ENCODE measurements around the gene MACROD1.

MACROD1 gene

DNA sequence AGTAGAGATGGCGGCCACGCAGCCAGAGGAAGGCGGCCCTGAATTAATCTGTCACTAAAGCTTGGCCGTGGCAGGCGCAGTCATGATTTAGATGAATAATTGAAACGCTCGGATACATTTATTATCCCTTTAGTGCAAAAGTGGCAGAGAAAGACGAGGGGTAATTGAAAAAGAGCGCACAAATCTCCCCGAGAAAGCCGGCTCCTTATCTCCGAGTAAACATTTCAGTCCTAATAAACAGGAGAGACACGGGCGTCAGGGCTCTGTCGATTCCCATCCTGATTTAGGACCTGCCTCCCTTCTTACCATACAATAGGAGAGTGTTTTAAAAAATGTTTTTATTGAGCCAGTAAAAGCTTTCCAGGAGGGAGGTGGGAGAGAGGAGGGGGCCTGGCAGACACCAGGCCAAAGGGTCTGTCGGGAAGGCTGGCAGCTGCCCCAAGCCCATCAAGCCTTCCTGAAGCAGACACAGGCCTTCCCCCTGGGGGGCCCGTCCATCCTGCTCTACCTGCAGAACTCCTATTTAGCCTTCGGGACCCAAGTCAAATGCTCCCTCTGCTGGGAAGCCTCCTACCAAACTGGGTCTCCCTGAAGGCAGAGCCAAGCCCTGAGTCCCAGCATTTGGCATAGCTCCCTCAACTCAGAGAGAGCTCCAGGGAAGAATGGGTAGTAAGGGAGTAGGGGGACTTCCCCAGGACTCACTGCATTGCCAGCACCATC lies 156.8 kb downstream of the MACROD1 start:
- DNase-seq = no peak

DNA sequence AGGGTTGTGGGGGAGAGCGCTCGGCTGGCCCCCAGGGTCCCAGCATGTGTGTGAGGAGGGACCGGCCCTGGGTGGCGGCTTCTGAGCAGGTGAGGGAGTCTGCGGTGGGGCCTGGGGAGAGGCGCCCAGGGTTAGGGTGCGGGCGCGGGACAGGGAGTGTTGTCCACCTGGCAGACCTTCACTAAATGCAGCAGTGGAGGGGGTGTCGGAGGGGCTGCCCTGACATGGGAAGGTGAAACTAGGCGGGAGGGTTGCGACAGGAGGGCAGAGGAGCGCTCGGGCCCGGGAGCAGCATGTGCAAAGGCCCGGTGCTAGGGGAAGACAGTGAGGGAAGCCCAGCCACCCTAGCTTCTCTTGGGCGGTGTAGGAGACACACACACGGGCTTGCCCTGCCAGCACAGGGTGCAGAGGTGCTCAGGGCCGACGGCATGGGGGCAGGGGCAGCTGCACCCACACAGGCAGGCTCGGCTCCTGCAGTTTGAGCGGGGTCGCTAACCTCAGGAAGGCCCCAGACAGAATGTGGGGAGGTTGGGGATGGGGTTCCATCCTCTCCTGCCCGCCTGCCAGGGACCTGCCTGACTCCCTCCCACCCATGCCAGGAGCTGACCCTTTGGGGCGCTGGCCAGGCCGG lies 157.5 kb downstream of the MACROD1 start:
- DNase-seq = no peak

DNA sequence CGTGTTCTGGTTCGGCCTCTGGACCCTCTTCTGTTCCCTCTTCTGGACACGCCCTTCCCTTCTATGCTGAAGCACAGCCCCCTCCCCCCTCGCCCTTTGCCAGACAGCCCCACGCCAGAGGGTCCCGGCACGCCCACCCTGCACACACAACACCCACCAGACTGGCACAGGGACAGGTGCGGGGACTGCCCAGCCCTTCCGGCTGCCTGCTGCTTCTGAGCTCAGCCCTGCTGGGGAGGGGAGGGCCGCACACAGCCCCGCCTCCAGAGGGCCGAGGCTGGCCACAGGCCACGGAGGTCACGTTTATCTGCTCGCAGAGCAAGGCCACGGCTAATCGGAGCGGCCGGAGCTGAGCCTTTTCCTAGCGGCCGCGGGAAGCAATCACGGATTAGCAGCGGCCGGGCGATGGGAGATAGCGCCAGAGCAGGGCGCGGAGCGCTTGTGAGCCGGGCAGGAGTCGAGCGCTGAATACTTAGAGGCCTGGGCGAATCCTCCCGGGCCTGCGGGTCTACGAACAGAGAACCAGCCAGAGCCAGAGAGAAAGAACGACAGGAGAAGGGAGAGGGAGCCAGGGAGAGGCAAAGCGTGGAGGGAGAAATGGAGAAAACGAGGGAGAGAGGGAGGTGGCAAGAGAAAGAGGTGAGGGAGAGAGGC lies 158.2 kb downstream of the MACROD1 start:
- DNase-seq = no peak

DNA sequence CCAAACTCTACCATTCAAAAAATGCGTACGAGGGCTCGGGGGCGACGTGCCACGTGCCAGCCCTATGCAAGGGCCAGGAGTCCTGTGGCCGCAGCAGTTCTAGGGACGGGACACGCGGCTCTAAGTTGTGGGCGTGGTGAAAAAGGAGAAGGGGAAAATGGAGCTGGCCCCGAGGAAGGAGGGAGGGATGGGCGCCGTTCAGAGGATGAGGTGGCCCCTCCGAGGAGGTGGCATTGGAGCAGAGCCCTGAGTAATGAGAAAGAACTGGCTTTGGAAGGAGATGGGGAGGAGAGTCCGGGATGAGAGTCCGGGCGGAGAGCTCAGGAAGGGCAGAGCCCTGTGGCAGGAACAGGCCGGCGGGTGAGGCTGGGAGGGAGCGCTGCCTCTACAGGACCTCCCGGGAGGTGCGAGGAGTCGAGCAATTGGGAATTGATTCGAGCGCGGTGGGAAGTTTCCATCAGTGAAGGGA lies 158.7 kb downstream of the MACROD1 start:
- DNase-seq = no peak

DNA sequence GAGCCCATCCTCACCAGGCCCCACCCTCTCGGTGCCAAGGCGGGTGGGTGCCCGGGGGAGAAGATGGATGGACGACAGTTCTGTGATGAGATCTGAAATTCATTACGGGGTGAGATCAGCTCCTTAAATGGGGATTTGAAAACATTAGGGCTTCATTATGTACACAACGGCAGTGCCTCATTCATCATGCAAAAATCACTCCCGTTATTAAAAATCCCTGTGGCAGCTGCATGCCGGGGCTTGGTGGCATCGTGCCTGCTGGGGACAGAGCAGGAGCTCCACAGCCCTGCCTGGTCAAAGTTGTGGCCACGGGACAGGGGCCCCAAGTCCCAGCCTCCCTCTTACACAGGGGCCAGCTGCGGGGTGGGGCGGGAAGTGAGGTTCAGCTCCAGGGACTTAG lies 159.5 kb downstream of the MACROD1 start:
- DNase-seq = no peak

DNA sequence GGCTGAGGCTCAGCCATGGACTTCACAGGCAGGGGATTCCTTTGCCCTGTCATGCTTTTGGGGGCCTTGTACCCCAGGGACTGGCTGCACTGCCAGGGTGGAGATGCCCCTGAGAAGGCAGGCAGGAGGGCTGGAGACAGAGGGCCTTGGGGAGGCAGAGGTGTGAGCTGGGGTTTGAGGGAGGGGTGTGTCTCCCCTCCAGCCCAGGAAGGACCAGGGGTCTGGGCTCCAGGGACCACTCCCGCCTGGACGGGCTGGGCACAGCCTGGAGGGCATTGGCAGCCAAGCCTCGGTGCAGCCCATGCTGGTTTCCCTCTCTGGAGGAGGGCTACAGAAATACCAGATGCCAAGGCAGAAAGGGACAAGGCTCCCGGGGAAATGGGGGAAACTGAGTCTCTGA lies 160.2 kb downstream of the MACROD1 start:
- DNase-seq = no peak

DNA sequence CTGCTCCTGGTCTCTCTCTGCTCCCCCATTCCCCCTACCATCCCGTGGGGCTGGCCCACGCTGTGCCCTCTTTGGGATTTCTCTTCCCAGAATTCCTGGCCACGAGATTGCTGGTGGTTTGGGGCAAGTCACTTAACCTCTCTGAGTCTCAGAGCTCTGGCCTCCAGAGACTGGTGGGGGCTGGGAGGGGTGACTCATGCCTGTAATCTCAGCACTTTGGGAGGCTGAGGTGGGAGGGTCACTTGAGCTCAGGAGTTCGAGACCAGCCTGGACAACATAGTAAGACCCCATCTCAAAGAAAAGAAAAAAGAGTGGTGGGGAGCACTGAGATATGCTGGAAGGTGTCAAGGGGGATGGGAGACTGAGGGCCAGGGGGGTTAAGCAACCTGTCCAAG lies 161.3 kb downstream of the MACROD1 start:
- no peak for DNase-seq

DNA sequence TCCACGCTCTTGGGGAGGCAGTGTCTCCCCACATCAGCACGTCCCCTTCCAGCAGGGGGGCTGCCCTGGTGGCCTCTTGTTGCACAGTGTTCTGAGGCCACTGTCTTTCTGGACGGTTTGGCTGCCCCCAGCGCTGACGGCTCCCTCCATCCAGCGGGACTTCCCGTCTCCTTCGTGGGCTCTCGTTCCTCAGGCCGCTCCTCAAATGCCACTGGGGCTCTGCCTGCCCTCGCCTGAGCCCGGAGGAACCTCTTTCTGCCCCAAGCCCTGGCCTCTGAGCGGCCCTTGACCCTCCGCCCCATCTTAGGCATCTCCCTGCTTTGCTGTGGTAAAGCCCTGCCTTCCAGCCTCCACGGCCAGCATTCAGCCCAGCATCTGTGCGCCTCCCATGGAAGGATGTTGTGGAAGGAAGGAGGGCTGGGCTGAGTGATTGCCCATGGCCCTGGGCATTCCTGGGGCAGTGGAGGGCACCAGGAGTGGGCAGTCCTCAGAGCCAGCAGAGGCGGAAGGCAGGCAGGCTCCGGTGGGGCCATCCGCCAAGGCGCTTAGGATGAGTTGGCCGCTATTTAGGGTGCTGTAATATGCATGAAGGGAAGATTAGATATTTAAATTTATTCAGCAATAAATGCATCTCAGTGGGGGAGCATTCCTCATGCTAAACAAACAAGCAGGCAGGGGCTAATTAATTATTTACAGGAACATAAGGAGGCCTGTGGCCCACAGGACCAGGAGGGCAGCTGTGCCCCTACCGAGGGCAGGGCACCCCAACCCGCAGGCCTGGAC lies 161.9 kb downstream of the MACROD1 start:
- no peak for DNase-seq

DNA sequence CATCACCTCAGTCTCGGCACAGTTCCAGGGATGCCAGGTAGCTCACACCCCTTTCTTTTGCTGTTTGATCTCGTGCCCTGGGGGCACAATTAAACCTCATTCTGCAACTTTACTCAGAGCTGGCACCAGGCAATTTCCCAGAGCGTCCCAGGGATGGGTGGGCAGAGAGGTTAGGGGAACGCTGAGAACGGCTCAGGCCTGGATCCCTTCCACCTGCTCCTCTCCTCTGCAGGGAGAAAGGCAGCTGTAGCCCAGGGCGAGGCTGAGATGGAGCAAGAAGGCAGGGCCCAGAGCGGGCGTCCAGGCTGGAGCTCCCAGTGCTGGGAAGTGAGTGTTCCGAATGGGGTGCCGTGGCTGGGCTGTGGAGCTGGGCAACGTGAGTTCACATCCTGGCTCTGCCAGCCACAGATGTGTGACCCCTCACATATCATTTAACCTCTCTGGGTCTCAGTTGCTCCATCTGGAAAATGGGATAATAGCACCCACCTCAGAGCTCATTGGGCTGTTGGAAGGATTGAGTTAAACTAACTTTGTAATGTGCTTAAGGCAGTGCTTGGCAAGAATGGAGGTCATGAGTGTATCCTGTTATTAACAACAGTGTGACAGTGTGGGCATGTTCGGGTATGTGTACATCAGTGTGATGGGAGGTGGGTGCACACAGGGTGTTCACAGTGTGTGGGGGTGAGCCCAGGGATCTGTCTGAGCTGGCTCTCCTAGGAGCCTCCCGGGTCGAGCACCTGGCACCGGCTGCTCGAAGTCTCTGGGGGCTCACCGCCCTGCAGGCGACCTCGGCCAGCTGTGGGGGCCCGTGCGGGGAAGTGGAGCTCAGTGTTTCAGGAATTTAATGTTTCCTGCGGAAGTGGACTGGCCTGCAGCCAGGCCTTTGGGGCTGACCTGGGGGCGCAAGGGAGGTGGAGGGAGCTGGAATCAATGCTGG lies 164.2 kb downstream of the MACROD1 start:
- DNase-seq = no peak

DNA sequence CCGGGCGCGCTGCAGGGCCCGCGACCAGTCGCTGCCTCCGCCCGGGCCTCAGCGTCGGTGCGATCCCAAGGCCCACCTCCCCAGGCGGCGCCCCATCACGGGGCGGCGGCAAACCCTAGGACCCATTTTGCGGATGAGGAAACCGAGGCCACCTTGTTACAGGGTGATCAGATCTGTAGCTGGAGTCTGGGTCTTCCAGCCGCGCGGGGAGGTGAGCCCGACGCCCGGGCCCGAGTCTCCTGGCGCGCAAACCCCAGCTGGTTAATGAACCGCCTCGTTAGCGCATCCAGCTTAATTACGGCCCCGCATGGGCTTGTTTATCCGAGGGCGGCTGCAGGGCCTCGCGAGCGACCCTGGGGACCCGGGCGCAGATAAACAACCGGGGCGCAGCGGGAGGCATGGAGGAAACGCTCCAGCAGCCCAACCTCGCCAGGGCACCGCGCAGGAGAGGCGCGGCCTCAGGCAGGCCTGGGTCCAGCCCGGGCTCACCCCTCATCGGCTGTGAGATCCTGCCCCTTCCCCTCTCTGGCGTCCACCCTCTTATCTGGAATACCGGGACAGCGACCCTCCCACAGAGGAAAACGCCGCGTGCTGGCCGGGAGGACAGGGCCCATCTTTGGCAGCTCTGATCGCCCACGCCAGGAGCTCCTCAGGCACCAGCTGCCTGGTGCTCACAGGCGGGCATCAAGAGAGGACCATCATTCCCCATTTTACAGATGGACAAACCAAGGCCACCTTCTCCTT lies 165.0 kb downstream of the MACROD1 start:
- no peak for DNase-seq

DNA sequence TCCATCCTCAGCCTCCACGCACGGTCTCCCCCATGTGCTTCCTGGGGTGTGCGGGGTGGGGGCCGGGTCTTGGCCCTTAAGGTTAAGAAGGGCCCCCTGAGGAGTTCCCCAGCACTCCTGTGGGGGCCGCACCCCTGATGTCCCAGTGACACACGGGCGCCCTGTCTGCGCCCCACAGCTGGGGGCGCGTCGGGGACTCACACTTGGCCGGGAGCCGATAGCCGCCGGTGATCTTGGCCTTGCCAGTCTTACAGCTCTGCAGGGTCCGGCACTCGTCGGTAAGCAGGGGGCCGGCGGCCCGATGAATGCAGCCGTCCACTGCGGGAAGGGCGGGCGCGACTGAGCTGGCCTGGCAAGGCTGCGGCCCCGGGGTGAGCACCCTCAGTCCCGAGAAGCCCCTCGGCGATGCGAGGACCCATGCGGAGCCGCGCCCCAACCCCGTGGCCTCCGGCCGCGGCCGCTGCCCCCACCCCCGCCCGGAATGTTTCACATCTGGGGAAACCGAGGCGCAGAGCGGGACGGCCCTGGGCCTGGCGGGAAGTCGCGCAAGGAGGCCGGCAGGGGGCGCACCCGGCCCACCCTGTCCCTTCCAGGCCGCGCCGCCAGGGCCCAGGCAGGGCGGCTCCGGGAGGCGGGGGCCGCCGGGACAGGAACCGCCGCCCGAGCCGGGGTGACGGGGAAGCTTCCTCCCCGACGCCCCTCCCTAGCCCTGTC lies 165.7 kb downstream of the MACROD1 start:
- no peak for DNase-seq

DNA sequence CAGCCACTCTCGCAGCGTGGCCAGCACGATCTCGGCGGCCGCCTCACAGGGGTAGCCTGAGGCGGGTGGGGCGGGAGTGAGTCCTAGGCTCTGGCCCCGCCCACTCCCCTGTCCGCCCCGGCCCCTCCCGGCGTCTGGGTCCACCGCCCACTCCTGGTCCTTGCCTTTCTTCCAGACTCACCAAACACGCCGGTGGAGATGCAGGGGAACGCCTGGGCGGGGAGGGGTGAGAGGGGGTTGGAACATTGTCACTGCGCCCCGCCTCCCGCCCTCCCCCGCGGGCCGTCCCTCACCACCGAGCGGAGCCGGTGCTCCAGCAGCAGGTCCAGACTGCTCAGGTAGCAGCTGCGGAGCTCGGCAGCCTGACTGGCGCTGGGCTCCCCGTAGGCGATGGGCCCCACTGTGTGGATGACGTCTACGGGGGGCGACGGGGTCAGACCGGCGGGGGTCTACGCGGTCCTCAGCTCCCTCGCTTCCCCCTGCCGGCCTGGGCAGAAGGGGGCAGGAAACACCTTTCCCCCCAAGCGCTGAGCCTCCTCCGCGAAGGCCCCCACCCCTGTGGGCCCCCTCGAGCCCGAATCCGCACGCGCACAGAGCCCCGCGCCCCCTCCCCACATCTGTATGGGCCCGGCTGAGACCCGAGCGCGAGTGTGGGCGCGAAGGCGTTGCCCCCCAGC lies 166.4 kb downstream of the MACROD1 start:
- no peak for DNase-seq

DNA sequence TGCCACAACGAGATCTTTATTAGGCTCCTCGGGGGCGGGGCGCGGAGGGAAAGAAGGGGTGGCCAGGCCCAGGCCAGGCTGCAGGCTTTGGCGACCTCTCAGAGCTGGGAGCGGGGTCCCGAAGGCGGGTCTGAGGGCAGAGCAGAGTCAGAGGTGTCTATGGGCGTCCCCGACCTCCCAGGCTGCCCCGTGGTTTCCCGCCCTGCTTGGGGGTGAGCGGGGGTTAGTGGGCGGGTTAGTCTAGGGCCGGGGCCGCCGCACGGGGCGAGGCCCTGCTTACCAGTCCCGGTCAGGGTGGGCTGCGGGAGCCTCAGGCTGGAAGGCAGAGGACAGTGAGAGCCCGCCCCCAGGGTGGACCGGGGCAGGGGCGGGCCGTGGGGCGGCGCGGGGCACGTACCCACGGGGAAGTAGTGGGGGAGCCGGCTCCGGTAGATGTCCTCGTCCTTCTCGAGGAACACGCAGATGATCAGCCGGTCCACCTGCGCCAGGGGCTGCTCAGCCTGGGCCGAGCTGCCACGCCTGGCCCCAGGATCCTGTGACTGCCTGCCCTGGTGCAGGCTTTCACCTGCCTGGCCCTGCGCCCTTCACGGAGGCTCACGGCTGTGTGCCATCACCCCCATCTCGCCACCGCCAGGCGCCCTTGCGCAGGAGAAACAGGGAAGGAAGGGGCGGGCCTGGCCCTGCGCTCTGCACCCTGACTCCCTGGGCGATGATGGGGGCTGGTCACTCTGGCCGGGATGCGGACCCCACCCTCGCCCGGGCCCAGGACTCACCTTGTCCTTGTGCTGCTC lies 167.2 kb downstream of the MACROD1 start:
- no peak for DNase-seq

DNA sequence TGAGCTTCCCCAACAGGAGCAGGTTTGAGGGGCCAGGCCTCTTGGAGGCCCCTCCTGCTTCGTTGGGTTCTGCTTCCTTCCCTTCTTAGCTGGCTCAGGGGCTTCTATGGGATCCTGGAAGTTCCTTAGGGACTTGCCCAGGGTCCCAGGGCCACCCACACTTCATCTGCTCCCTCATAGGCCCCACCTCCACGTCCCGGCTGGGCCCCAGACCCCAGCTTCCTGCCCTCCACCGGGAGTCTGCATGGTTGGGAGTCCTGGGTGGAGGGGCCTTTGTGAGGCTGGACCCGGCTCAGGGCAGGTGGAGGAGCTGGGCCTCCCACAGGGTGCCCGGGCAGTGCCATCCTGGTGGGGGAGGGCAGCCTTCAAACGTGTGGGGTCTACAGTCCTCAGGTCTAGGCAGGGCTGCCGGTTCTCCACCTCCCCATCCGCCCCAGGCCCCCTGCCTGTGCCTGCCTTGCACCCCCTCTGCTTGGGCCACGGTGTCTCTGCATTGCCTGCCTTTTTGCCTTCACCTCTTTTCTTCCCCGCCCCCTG lies 168.0 kb downstream of the MACROD1 start:
- DNase-seq = no peak

DNA sequence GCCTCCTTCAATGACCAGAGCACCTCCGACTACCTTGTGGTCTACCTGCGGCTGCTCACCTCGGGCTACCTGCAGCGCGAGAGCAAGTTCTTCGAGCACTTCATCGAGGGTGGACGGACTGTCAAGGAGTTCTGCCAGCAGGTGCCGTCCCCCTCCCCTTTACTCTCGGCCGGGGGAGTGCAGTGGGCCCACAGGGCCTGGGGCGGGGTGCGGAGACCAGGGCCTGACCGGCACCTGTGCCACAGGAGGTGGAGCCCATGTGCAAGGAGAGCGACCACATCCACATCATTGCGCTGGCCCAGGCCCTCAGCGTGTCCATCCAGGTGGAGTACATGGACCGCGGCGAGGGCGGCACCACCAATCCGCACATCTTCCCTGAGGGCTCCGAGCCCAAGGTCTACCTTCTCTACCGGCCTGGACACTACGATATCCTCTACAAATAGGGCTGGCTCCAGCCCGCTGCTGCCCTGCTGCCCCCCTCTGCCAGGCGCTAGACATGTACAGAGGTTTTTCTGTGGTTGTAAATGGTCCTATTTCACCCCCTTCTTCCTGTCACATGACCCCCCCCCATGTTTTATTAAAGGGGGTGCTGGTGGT lies 168.7 kb downstream of the MACROD1 start:
- DNase-seq = no peak

DNA sequence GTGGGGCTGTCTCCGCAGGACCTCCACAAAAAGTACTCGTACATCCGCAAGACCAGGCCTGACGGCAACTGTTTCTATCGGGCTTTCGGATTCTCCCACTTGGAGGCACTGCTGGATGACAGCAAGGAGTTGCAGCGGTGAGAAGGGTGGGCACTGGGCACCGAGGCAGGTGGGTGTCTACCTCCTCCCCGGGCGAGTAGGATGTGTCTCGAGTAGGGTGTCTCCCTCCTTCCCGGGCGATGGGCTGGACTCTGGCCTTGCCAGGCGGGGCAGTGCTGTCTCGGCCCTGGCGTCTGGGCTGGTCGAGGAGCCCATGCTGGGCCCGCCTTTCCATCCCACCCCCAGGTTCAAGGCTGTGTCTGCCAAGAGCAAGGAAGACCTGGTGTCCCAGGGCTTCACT lies 169.4 kb downstream of the MACROD1 start:
- no peak for DNase-seq

DNA sequence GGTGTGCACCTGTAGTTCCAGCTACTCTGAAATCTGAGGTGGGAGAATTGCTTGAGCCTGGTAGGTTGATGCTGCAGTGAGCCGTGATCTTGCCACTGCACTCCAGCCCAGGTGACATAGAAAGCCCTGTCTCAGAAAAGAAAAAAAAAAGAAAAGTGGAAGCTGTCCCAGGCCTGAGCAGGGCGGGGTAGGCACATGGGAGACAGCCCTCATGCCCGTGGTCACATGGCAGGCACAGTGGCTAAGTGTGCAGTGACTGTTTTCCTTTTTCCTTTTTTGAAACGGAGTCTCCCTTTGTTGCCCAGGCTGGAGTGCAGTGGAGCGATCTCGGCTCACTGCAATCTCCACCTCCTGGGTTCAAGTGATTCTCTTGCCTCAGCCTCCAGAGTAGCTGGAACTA lies 171.9 kb downstream of the MACROD1 start:
- no peak for DNase-seq

DNA sequence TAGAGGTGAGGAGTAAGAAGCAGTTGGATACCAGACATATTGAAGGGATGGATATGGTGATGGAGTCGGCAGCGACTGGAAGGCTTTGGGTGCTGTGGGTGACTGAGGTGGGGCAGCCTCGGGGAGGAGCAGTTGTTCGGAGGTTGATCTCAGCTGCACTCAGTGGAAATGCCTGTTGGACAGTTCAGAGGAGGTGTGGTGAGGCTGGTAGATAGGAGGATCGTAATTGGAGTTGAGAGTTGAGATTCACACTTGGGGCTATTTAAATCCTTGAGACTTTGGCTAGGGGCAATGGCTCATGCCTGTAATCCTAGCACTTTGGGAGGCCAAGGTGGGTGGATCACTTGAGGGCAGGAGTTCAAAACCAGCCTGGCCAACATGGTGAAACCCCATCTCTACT lies 172.8 kb downstream of the MACROD1 start:
- DNase-seq = no peak

DNA sequence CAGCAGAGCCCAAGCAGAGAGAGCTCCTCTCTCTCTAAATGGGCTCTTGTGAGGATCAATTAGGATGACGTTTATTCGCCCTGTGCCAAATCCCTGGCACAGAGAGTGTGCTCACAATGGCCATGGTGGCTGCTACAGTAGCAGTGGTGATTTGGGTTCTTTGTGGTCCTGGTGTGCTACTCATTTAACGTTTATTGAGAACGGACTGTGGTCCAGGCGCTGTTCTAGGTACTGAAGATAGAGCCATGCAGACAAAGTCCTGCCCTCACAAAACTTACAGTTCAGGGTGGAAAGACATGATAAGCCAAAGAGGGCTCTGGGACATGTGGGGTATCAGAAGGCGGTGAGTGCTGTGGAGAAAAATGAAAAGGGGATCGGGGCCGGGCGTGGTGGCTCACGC lies 174.4 kb downstream of the MACROD1 start:
- no peak for DNase-seq
